ENCODE results near the gene VPS26C.
"Not testable (repeated sequence)": the region's sequence is repeated elsewhere in the genome, so short reads cannot be mapped to it uniquely, and the experiment has no call there.

VPS26C gene

DNA sequence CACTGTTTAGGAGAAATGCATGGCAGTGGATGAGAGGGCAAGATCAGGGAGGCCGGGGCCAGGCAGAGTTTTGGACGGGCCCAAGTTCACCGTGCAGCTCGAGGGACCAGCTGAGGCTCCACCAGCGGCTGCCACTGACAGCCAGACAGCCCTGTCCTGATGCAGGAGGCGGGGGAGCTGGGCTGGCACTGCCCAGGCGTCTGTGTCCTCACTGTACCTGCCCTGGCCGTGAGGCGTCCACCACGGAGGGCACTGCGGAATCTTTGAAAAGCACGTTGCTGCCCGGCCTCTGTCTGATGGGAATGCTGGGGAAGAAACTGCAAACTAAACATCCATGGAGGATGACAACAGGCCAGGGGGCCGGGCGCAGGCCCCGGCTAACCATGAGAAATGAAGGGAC lies 35.5 kb downstream of the VPS26C start:
- in situ Hi-C loops (cut with MboI; ENCODE audit: low sequenced_read_pairs), result no loop called here

DNA sequence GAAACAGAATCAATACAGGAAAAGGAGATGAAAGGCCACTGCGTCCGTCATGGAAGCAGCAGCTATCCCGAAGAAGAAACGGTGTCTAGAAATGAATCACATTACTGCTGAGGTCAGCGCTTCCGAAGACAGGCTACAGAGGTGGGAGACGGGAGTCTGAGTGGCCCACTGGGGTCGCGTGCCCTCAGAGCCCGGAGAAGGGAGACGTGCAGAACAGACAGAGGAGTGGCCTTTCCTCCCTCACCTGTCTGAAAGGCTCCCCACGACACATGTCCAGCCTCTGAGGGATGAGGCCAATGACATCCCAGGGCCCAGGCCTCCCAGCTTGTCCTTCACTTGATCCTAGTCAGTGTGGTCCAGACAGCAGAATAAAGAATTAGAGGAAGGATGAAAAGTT lies 35.9 kb downstream of the VPS26C start:
- in situ Hi-C loops (cut with MboI; ENCODE audit: low sequenced_read_pairs), result no loop called here

DNA sequence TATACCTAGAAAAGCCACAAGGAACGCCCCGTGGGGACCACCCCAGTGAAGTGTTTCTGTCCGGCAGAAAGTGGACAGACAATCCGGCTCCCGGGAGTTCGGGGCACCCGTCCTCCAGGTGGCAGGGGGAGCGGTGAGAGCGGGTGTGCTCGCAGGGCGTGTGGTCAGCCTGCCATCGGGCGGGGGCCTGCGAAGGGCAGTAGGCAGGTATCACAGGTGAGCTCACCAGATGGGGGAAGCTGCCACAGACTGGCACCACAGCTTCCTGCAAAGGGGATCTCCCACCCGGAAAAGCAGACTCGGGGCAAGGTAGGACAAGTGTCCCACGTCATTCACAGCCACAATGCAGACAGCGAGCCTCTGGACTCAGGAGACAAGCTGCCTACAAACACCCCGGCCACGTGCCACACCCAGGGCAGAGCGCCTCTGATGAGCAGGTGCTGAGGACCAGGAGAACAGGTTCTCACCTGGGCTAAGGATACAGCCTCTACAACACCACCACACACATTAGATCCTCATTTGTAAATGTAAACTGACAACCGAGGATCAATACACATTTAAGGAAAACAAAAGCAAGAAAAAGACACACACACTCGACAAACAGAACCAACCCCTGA lies 36.4 kb downstream of the VPS26C start:
- in situ Hi-C loops (cut with MboI; ENCODE audit: low sequenced_read_pairs), result no loop called here

DNA sequence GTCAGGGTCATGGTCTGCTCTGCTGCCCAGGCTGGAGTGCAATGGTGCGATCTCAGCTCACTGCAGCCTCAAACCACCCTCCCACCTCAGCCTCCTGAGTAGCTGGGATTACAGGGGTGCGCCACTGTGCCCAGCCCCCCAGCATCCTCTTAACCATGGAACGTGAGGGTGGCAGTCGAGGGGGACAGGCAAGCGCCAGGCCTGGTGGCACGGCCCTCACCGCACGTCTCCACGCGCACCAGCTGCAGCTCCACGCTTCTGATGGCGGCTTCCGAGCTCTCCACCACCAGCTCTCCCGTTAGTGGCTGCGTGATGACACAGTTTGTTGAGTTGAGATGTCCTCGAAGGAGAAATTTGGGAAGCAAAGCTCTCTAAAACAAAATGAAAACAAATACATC lies 39.1 kb downstream of the VPS26C start:
- in situ Hi-C loops (cut with MboI; ENCODE audit: low sequenced_read_pairs), result no loop called here

DNA sequence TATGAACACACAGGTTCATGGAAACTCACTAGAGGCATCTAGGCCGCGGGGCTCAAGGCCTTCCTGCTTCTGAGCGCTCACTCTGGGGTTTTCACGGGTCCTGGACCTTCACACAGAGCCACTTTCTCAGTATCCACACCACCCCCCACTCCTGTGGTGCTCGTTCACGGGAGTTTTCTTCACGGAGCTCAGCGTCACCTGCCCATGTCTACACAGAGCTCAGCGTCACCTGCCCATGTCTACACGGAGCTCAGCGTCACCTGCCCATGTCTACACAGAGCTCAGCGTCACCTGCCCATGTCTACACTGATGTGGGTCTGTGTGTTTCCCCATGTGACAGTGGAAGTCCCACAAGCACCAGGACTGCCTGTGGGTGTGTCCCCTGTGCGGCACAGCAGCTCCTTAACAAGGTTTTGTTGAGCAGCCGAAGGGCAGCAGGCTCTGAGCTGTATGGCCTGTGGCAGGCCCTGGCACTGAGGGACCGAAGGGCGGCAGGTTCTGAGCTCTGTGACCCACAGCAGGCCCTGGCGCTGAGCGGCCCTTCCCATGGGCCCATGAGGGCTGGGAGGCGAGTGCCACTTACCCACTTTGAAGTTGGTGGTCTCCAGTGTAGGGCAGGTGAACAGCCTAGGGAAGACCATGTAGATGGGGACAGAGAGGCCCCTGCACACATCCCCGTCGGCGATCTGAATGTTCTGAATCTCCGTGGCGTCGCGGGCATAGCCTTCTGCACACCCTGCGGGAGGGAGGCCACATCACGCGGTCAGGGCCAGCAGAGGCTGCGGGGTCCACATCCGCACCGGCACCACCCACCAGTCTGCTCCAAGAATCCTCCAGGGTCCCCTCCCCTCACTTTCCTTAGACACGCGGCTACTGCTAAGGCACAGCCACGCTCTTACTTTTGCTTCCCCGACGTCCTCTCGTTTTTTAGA lies 39.8 kb downstream of the VPS26C start:
- in situ Hi-C loops (cut with MboI; ENCODE audit: low sequenced_read_pairs), result no loop called here

DNA sequence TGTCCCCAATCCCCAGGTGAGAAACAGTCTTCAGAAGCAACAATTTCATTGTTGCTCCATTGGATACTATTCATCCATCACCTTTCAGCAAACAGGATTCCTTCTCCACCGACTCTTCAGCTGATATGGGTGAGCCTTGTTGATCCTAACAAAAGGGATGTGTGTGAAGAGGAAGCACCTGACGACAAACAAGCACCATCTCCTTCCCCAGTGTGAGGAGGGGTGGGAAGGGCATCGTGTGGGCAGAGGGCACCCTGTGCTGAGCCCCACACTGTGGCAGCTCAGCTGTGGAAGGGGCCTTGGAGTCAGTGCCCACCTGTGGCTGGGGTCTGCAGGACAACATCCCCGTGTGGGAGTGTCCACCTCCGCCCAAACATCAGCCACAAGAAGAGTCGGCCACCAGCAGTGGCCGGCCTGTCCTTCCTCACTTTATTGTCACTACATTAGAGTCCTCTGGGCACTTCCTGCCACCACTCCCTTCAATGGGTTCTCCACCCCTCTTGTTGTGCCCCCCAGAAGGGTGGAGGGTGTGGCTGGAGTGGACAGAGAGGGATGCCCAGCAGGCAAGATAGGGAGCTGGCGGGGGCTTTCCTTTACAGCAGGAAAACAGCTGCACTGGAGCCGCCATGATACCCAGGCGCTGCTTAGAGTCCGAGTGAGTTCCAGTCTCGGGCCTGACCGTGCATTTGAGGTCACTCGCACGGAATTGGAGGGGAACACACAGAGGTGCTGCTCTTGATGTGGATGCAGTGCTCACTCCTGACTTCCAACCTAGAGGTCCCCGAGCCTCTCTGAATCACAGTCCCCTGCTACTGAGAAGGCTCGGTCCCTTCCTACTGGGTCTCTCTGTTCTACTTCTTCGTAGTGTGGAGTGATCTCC lies 40.9 kb downstream of the VPS26C start:
- in situ Hi-C loops (cut with MboI; ENCODE audit: low sequenced_read_pairs), result no loop called here

DNA sequence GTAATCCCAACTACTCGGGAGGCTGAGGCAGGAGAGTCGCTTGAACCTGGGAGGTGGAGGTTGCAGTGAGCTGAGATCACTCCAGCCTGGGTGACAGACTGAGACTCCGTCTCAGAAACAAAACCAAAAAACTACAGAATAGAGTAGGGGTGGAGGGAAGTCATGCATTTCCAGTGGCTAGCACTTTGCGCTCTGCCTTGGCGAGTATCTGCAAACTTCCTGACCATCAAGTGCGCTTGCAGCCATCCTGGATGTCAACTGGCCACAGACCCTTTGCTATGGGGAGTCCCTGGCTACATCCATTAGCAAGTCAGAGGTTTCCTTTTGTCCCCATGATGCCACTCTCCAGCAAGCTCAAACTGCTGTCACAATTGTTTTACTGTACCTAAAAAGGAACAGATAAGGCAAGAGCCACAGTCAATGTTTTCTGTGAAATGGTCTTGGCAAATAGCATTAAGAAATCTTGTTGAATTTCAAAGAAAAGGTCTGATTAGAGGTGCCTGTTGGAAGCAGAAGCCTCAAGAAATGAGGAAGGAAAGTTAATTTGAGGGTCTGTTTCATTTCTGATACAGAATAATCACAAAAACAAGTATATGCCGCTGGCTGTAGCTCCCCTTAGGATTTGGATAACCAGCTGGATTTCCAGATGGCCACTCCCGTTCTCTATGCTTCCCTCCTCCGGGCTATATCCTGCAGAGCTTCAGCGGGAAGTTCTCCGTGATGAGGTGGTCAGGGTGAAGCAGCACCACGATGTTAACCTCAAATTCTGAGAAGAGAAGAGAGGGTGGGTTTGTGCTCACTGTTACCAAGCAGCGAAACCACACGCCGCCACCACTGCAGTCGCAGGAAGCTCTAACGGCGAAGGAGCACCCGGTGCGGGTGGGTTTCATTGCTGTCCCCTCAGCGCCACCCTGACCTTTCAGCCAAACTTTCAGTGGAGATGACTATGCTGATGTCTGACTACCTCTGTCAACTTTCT lies 42.0 kb downstream of the VPS26C start:
- in situ Hi-C loops (cut with MboI; ENCODE audit: low sequenced_read_pairs), result no loop called here

DNA sequence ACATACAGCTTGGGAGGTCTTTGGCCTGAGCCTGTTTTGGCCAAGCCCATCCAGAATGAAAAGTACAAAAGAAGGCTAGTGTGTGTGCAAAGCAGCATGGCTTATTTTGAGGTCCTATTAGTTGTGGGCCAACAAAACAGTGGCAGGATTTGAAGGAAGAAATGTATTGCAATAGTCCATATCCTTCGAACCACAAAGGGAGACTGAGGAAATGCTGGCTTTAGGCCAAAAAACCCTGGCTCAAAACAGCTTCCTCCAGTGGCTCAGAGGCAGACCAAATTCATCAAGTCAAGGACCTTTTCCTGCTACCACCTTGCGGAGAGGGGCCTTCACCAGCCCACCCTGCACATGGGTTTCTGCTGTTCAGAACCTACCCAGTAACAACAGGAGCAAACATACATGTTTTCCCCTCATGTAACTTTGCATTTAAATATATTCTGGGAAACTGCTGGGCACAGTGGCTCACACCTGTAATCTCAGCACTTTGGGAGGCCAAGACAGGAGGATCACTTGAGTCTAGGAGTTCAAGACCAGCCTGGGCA lies 43.3 kb downstream of the VPS26C start:
- in situ Hi-C loops (cut with MboI; ENCODE audit: low sequenced_read_pairs), result no loop called here

DNA sequence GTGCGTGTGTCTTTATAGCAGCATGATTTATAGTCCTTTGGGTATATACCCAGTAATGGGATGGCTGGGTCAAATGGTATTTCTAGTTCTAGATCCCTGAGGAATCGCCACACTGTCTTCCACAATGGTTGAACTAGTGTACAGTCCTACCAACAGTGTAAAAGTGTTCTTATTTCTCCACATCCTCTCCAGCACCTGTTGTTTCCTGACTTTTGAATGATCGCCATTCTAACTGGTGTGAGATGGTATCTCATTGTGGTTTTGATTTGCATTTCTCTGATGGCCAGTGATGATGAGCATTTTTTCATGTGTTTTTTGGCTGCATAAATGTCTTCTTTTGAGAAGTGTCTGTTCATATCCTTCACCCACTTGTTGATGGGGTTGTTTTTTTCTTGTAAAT lies 44.9 kb downstream of the VPS26C start:
- in situ Hi-C loops (cut with MboI; ENCODE audit: low sequenced_read_pairs), result not testable (repeated sequence)

DNA sequence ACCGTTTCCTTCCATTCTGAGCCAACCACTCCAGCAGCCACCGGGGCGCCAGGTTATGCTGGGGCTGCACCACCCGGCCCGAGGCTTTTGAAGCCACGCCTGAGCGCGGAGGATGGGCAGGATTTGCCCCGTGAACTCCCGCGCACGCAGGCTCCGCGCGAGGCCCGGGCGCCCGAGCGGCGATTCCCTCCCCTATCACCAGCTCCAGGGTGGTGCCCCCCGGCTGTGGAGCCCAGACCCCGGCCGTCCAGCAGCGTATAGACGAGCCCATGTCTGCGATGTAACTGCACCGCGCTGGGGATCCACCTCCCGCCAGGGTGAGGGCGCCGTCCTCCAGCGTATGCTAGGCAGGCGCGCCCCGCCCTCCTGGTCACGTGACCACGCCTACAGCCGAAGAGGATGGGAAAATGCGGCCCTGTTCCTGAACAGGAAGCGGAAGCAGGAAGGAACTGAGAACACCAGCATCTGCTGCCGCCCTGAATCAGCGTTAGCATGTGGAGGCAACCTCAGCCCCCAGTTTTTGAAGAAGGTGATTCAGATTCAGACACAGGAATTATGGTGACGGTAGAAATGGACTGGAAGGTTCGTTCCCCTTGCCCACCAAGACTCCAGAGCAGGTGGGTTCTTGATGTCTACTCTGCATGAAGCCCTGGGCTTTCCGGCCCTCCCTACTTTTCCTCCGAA lies 46.0 kb downstream of the VPS26C start:
- in situ Hi-C loops (cut with MboI; ENCODE audit: low sequenced_read_pairs), result no loop called here

DNA sequence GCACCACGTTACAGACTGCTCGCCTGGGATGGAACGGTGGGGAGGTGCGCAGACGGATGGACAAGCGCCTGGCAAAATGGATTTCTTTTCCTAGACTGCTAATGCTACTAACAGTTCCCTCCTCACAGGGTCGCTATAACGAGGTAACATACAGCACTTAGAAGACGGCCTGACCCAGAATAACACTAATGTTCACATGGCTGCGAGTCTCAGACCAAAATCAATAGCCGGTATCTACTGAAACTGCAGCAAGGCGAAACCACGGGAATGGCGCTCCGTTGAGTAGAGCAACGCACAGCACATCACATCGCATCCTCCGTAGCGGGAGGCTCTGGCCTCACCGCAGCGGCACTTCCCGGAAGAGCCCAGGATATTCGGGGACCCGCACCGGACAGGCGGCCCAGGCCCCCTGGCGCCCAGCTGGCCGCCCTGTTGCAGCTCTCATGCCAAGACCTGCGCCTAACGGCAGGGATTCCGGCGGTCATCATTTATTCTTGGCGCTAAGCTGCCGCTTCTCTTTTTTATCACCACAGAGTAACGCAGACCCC lies 46.6 kb downstream of the VPS26C start:
- in situ Hi-C loops (cut with MboI; ENCODE audit: low sequenced_read_pairs), result no loop called here

DNA sequence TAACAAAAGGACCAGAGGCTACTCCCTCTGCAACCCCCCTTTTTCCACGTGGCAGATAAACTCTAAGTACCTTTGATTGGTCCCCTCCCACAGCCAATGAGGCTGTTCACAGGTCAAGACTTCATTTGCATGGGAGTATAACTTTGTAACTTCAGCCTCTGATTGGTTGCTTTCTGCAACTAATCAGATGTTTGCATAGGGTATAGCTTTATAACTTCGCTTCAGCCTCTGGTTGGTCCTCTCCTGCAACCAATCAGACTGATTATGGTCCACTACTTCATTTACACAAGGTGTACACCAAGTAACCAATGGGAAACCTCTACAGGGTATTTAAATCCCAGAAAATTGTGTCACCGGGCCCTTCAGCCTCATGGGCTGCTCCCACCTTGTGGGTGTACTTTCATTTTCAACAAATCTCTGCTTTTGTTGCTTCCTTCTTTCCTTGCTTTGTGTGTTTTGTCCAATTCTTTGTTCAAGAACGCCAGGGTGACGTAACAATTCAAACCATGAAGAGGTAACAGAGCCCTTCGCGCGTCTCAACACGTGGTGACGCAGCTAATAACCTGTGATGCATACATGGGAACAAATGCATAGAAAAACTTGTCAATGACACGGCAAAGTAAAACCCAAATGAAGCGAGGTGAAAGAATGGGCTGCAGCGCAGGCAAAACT lies 47.2 kb downstream of the VPS26C start:
- in situ Hi-C loops (cut with MboI; ENCODE audit: low sequenced_read_pairs), result no loop called here

DNA sequence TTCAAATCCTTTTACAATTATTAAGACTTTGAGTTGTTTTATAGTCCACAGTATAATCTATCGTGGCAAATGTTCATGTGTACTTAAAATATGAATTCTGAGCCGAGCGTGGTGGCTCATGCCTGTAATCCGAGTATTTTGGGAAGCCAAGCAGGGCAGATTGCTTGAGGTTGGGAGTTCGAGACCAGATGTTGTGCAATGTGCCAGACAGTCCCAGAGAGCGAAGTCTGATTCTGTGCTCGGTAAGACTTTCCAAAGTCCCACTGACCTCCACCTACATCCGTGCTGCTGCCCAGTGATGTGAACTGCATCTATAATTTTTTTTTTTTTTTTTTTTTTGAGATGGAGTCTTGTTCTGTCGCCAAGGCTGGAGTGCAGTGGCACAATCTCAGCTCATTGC lies 52.2 kb downstream of the VPS26C start:
- in situ Hi-C loops (cut with MboI; ENCODE audit: low sequenced_read_pairs), result no loop called here

DNA sequence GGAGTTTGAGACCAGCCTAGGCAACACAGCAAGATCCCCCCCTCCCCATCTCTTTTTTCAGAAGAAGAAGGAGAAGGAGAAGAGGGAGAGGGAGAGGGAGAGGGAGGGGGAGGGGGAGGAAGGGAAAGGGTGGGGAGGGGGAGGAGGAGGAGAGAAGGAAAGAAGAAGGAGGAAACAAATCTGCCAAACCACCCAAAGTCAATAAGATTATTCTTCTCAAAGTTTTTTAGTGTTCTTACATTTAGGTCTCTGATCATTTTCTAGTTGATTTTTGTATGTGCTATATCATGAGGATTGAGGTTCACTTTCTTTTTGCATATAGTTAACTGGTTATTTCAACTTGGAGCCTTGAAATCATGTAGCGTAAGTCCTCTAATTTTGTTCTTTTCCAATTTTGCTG lies 56.3 kb downstream of the VPS26C start:
- in situ Hi-C loops (cut with MboI; ENCODE audit: low sequenced_read_pairs), result no loop called here

DNA sequence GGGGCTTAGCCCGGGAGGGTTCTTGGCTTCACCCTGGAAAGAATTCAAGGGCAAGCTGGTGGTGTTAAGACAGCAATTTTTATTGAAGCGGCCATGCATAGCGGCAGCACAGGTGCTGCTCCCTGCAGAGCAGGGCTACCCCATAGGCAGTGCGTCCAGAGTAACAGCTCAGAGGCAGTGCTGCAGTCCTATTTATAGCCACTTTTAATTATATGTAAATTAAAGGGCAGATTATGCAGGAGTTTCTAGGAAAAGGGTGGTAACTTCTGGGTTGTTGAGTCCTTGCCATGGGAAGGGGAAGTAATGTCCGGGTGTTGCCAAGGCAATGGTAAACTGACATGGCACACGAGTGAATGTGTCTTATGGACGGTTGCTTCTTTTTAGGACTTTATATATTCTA lies 57.0 kb downstream of the VPS26C start:
- in situ Hi-C loops (cut with MboI; ENCODE audit: low sequenced_read_pairs), result no loop called here

DNA sequence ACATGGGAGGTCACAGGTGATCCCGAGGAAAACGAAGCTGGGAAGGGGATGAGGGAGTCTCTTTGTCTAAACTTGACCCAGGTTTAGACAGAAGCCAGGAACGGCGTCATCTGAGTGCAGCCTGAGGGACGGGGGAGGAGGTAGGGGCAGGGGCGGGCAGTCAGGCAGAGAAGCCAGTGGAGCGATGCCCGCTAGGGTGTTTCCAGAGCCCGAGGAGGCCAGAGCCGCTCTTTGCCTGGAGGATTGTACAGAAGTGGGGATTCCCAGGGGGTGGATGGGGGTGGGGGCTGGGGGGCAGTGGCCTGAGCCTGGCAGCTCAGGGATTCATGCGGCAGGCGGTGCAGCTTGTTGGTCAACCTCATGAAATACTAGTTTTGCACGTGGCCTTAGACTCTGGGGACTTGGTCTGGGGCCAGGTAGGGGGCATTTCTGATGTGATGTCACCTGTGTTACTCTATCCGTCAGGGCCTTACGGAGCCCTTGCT lies 58.4 kb downstream of the VPS26C start:
- in situ Hi-C loops (cut with MboI; ENCODE audit: low sequenced_read_pairs), result no loop called here

DNA sequence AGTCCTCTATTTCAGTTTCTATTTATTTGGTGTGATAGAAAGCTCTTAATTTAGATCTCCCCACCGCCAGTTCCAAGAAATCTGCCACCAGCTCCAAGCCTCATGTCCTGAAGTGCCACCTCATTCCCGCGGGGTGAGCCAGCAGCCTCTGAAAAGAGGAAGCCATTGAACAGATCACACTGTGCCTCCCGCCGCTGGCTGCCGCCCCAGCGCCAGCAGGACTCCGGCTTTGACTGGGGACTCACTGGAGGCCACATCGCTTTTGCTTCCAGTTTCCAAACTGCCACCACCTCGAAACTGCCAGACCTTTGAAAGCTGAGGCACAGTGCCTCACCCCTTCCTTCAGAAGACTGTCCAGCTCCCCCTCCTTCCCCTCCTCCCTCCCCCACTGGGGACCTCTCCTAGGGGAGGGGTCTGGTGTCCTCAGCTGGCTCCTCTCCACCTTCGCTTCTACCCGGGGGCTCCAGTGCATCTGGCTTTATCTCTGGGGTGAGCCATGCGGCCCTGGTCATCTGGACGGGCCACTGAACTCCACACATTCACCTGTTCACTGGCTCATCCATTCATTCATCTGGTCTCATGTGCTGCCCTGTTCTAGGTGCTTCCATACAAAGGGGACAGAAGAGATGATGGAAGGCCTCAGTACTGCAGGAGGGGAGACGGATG lies 58.9 kb downstream of the VPS26C start:
- in situ Hi-C loops (cut with MboI; ENCODE audit: low sequenced_read_pairs), result no loop called here

DNA sequence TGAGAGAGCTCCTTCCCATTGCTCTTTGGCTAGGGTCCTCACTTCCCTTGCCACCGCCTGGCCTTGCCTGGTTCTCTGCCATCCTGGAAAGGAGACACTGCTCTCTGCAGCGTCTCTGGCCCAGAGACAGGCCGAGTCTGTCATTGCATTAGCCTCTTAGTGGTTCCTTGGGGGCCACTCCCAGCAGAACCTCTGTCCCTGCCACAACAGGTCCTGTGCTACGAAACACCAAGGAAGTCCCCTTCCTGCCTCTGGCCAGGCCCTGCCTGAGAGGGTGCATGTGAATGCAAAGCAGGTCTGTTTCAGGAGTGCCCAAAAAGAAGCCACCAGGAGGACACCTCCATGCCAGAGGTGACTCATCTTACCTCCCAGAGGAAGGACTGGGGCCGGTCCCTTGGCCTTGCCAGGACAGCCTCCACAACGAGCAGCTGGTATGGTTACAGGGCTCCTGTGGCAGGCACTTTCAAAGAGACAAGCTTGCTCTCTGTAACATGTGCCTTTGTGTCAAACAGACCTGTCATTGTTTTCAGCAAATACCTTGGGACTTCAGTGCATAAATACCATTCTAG lies 59.6 kb downstream of the VPS26C start:
- in situ Hi-C loops (cut with MboI; ENCODE audit: low sequenced_read_pairs), result no loop called here

Measured in HL-60/S4 treated with phorbol 12-myristate 13-acetate at 8.2 ng/mL for 4 days and 3 days (cell line).